MM.1S (cell line): ENCODE measurements around the gene MYH3.

Experiments
- DNase-seq: peaks from one replicate; pipeline ENCODE4 v3.0.0-alpha.2; 2015
- H2AFZ ChIP-seq: fragments of 300-600 bp; sonication (generic); 2 replicates; pipeline ENCODE4 v1.6.0; 2016; ENCODE audit warnings: antibody characterized with exemption, low read length
- H3F3A ChIP-seq: fragments of 300-600 bp; sonication (generic); 2 replicates; pipeline ENCODE4 v1.6.1; 2016; ENCODE audit warnings: mild to moderate bottlenecking, antibody characterized with exemption, low read length, moderate library complexity, mixed read lengths; ENCODE audit not compliant: insufficient read depth
- H3K27ac ChIP-seq: fragments of 300-600 bp; sonication (generic); 2 replicates; pipeline ENCODE4 v1.5.1; 2016; ENCODE audit warnings: mild to moderate bottlenecking, low read length
- H3K27me3 ChIP-seq: fragments of 300-600 bp; sonication (generic); replicated peaks from 2 replicates; pipeline ENCODE4 v1.6.0; 2016; ENCODE audit warnings: low read length; ENCODE audit not compliant: insufficient read depth
- H3K36me3 ChIP-seq: fragments of 300-600 bp; sonication (generic); replicated peaks from 2 replicates; pipeline ENCODE4 v1.6.1; 2016; ENCODE audit warnings: mild to moderate bottlenecking, low read length, mixed read lengths; ENCODE audit not compliant: insufficient read depth
- H3K4me1 ChIP-seq: fragments of 300-600 bp; sonication (generic); 2 replicates; pipeline ENCODE4 v1.6.1; 2016; ENCODE audit warnings: low read length, mixed read lengths
- H3K4me2 ChIP-seq: fragments of 300-600 bp; sonication (generic); 2 replicates; pipeline ENCODE4 v1.6.0; 2016; ENCODE audit warnings: low read depth, low read length
- H3K4me3 ChIP-seq: fragments of 300-600 bp; sonication (generic); 2 replicates; pipeline ENCODE4 v1.5.1; 2016; ENCODE audit warnings: low read length, mixed read lengths
- H3K79me2 ChIP-seq: fragments of 300-600 bp; sonication (generic); 2 replicates; pipeline ENCODE4 v1.6.1; 2016; ENCODE audit warnings: mixed run types, low read length, mixed read lengths
- H3K9ac ChIP-seq: fragments of 300-600 bp; sonication (generic); 2 replicates; pipeline ENCODE4 v1.6.1; 2016; ENCODE audit warnings: low read length, mixed read lengths
- H3K9me2 ChIP-seq: fragments of 300-600 bp; sonication (generic); replicated peaks from 2 replicates; pipeline ENCODE4 v1.6.1; 2016; ENCODE audit warnings: mild to moderate bottlenecking, low read length, mixed read lengths; ENCODE audit not compliant: insufficient read depth
- H3K9me3 ChIP-seq: fragments of 300-600 bp; sonication (generic); replicated peaks from 2 replicates; pipeline ENCODE4 v1.6.1; 2016; ENCODE audit warnings: mild to moderate bottlenecking, low read length, mixed read lengths; ENCODE audit not compliant: insufficient read depth
- H4K20me1 ChIP-seq: fragments of 300-600 bp; sonication (generic); 2 replicates; pipeline ENCODE4 v1.6.1; 2016; ENCODE audit warnings: mild to moderate bottlenecking, low read length, moderate library complexity, mixed read lengths; ENCODE audit not compliant: insufficient read depth
- CTCF ChIP-seq: fragments of 300-600 bp; sonication (generic); IDR thresholded peaks from 2 replicates; pipeline ENCODE4 v1.5.1; 2016; ENCODE audit warnings: antibody characterized with exemption, low read length, mixed read lengths
- EZH2 ChIP-seq: fragments of 300-600 bp; sonication (generic); optimal IDR thresholded peaks from 2 replicates; pipeline ENCODE3; 2017; ENCODE audit warnings: low read depth, mild to moderate bottlenecking, antibody characterized with exemption, low read length, mixed read lengths
- EZH2phosphoT487 ChIP-seq: fragments of 300-600 bp; sonication (generic); IDR thresholded peaks from 2 replicates; pipeline ENCODE4 v1.6.1; 2018; ENCODE audit warnings: antibody characterized with exemption, low read length

The MYH3 gene

GRCh38 chr17:10635290-10635689 is 21.8 kb downstream of the MYH3 start:
- Histone ChIP-seq H3K9me3 (no peaks in the 10 kb centered on the region), H3K9ac (no peak overlapping the region), H3K9me2 (no peaks in the 10 kb centered on the region), H3K27me3 (no peaks in the 10 kb centered on the region), H3K36me3 (no peaks in the 10 kb centered on the region), H3K4me3 (no peak overlapping the region), H3K79me2 (no peaks in the 10 kb centered on the region), H3K4me2 (no peak overlapping the region; the same call in 1 of the 2 replicates), H2AFZ (no peak overlapping the region), H3F3A (peaks cover 16% of the 10 kb centered on the region), H4K20me1 (no peaks in the 10 kb centered on the region), H3K4me1 (peaks cover 18% of the 10 kb centered on the region), H3K27ac (peak overlapping the region; percentile 52; the same call in 1 of the 2 replicates)
- DNase-seq: no peak
- no peak for TF ChIP-seq EZH2phosphoT487
- TF ChIP-seq CTCF: no peak; the same call in 1 of the 2 replicates
- no peak for TF ChIP-seq EZH2

- peaks cover 16% of the 10 kb centered on the region for H3F3A ChIP-seq
- no peaks in the 10 kb centered on the region for H4K20me1 ChIP-seq
- H3K4me1 ChIP-seq: peaks cover 18% of the 10 kb centered on the region
- H3K9me2 ChIP-seq: no peaks in the 10 kb centered on the region
- H3K27me3 ChIP-seq: no peaks in the 10 kb centered on the region
- no peaks in the 10 kb centered on the region for H3K36me3 ChIP-seq
- H3K9ac ChIP-seq: no peak overlapping the region
- TF ChIP-seq EZH2: no peak
- TF ChIP-seq EZH2phosphoT487: no peak
- no peak for TF ChIP-seq CTCF
- DNase-seq: peak; percentile 69
- H3K79me2 ChIP-seq: no peaks in the 10 kb centered on the region
- peak overlapping the region; percentile 65 for H3K4me2 ChIP-seq
- peak overlapping the region; percentile 54; the same call in 1 of the 2 replicates for H3K27ac ChIP-seq
- H2AFZ ChIP-seq: peak overlapping the region; percentile 71
- no peaks in the 10 kb centered on the region for H3K9me3 ChIP-seq
- H3K4me3 ChIP-seq: peak overlapping the region; percentile 30
These were observed 23.2 kb downstream of the MYH3 start for GRCh38 chr17:10633738-10634379.

DNA sequence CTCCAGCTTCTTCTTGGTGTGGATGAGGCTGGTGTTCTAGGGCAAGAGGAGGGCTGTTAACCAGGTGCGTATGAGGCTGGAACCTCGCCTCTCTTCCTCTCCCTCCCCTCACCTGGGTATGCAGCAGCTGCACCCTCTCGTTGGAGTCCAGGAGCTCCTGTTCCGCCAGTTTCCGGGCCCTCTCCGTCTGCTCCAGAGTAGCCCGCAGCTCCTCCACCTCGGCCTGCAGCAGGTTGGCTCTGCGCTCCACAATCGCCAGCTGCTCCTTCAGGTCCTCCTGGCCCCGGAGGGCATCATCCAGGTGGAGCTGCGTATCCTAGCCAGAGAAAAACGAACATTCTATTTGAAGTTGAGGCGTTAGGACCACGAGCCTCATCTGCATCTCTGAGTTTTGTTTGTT is 25.4 kb downstream of the MYH3 start:
- no peak overlapping the region for H3K4me3 ChIP-seq
- no peaks in the 10 kb centered on the region for H3K9me3 ChIP-seq
- no peaks in the 10 kb centered on the region for H4K20me1 ChIP-seq
- H3K4me2 ChIP-seq: no peak overlapping the region
- H3K9ac ChIP-seq: no peak overlapping the region
- H3K27me3 ChIP-seq: no peaks in the 10 kb centered on the region
- no peak overlapping the region for H3K27ac ChIP-seq
- no peak for DNase-seq
- peaks cover 18% of the 10 kb centered on the region for H3K4me1 ChIP-seq
- no peak overlapping the region for H2AFZ ChIP-seq
- no peaks in the 10 kb centered on the region for H3K36me3 ChIP-seq
- TF ChIP-seq CTCF: no peak
- no peaks in the 10 kb centered on the region for H3K79me2 ChIP-seq
- H3K9me2 ChIP-seq: no peaks in the 10 kb centered on the region
- H3F3A ChIP-seq: peaks cover 16% of the 10 kb centered on the region
